ENCODE results near the gene CHRM5.
"Not testable (repeated sequence)": the region's sequence is repeated elsewhere in the genome, so short reads cannot be mapped to it uniquely, and the experiment has no call there.

GRCh38 chr15:33995666-33996065, 27.4 kb downstream of the CHRM5 start:
- not testable (repeated sequence) for TF ChIP-seq CTCF (IDR thresholded peaks at IDR 0.05); TCF7L2 (IDR thresholded peaks at IDR 0.05; ENCODE audit: low read depth, low read length)
